Astrocyte of the spinal cord (primary cell): ENCODE measurements around the gene CACNA1C.

Experiments used
- DNase-seq: peaks from one replicate; pipeline ENCODE4 v3.0.0; 2011; ENCODE audit warnings: low read depth, low spot score
- H3K4me3 ChIP-seq: 2 replicates; pipeline ENCODE4 v1.5.1; 2011; ENCODE audit warnings: low read depth, mild to moderate bottlenecking, low read length, moderate library complexity
- in situ Hi-C: cut with HindIII; loops from 2 replicates; pipeline ENCODE4 v1.10.0; 2017; ENCODE audit warnings: low sequenced_read_pairs
- TF ChIP-seq, protein P1 (sequence below): IDR thresholded peaks from 2 replicates; pipeline ENCODE4 v1.5.1; 2012; ENCODE audit warnings: low read depth, mild to moderate bottlenecking, low read length, inconsistent platforms

Gene CACNA1C

DNA sequence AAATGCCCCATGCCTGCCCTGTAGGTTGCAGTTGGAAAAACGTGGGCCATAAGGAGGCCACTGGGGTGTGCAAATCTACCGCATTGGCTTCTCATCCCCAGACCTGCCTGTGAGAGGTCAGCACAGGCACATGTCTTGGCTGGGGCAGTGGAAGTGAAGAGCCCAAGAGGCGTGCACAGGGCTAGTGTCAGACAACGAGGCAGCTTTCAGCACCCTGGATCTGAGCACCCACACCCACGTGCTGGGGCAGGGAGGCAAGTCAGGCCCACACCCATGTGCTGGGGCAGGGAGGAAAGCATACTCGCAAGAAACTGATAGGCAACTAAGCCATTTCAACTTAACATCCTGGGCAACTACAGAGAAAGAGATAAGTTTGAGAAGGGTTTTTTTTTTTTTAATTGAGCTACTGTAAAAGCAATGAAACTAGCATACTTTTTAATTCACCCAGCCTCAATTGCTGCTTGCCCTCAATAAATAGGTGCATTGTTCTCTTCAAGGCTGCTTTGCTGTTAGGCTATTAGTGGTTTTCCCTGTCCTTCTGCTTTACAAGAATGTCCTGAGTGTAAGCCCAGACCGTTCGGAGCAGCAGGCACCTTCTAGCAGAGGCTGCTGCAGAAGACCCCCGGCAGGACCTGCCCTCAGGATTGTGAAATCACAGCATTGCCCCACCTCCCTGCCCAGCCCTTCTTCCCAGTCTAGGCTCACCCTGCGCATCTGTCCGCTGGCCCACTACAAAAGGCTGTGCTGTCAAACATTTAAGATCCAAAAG, 386.7 kb downstream of the CACNA1C start:
- TF ChIP-seq, protein P1, sequence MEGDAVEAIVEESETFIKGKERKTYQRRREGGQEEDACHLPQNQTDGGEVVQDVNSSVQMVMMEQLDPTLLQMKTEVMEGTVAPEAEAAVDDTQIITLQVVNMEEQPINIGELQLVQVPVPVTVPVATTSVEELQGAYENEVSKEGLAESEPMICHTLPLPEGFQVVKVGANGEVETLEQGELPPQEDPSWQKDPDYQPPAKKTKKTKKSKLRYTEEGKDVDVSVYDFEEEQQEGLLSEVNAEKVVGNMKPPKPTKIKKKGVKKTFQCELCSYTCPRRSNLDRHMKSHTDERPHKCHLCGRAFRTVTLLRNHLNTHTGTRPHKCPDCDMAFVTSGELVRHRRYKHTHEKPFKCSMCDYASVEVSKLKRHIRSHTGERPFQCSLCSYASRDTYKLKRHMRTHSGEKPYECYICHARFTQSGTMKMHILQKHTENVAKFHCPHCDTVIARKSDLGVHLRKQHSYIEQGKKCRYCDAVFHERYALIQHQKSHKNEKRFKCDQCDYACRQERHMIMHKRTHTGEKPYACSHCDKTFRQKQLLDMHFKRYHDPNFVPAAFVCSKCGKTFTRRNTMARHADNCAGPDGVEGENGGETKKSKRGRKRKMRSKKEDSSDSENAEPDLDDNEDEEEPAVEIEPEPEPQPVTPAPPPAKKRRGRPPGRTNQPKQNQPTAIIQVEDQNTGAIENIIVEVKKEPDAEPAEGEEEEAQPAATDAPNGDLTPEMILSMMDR: no peak
- in situ Hi-C loops: no loop called here
- H3K4me3 ChIP-seq: no peak overlapping the region
- DNase-seq: no peak

DNA sequence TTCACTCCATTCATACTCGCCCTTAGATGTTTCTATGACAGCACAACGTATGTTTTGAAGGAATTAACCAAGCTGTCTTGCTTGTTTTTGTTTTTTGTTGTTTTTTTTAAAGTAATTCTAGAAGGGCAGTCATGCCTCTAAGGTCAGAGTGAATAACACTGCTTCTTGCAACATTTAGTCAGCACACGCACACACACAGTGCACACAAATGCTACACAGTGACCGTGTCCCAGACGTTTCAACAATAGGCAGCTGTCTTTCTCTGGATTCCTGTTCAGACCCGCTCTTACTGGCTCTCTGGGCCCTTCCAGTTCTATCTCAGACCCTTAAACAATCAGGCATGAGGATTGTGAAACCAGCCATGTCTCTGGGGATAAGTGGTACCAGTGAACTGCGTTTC, 391.0 kb downstream of the CACNA1C start:
- DNase-seq: no peak
- TF ChIP-seq, protein P1: no peak
- H3K4me3 ChIP-seq: no peak overlapping the region
- in situ Hi-C loops: no loop called here

DNA sequence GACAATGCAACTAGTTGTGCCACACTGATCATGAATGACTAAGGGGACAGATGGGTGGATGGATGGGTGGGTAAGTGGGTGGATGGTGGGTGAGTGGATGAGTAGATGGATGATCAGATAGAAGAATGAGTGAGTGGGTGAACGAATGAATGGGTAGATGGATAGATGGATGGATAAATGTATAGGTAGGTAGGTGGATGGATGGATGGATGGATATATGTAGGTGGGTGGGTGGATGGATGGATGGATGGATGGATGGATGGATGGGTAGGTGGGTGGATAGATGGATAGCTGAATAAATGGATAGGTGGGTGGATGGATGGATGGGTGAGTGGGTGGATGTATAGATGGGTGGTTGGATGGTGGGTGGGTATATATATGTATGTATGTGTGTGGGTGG, 393.2 kb downstream of the CACNA1C start:
- in situ Hi-C loops: no loop called here
- DNase-seq: no peak
- TF ChIP-seq, protein P1: no peak
- H3K4me3 ChIP-seq: no peak overlapping the region

DNA sequence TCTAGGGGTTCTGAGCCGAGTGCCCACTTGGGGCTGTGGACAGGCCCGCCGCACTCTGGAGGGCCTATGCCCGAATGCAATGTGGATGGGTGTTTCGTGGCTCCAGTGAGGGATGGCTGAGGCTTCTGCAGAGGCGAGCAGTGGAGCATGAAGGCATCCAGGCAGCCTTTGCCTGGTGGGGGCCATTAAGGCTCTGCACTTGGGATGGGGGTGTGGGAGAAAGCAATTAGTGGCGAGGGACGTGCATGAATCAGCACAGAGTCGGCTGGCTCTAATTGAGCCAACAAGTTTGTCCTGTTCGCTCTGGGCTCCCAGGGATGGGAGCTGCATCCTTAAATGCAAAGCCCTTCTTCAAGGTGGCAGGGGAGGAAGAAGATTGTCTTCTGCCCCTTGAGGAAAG, 395.1 kb downstream of the CACNA1C start:
- in situ Hi-C loops: no loop called here
- TF ChIP-seq, protein P1: no peak

DNA sequence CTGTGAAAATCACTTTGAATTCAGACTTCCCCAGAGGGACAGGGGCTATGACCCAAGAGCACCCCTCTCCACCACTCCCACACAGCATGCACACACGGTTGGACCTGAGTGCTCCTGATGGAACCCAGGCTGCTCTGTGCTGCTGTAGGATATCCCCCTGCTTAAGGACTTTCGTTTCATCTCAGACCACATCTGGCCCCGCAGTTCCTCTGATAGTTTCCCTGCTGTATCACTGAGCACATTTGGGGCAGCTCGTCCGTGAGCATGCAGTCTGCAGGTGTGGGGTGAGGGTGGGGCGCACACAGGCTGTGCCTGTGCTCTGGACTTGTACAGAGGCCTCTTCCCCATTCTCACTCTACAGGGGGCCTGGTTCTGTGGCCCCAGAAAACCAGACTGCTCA, 396.8 kb downstream of the CACNA1C start:
- TF ChIP-seq, protein P1: no peak
- H3K4me3 ChIP-seq: no peak overlapping the region
- in situ Hi-C loops: no loop called here
- DNase-seq: no peak

More for the DNA sequence above, 395.1 kb downstream of the CACNA1C start:
- no peak overlapping the region for H3K4me3 ChIP-seq
- DNase-seq: no peak

DNA sequence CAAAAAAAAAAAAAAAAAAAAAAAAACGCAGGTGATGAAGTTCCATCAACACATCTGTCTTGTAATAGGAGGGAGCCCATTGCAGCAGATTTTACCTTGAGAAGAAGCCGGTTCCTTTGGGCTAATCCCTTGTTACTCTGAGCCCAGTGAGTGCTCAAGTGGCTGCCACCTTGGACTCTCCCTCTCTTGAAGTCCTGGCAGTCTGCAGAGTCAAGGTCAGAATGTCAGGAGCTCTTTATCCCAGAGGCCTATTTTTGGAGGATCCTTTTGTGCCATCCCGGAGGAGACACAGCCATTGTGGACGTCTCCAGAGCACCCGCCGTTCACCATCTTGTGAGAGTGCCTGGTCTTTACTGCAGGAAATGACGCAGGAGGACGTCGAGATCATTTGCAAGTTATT, 397.8 kb downstream of the CACNA1C start:
- in situ Hi-C loops: no loop called here
- no peak for DNase-seq
- H3K4me3 ChIP-seq: no peak overlapping the region
- TF ChIP-seq, protein P1: no peak
